ENCODE measurements around the gene SPPL2C. TPM values are rescaled to one million over a fixed set of nuclear protein-coding genes. Genes with fewer than 3 reads are reported as not detected.

Gene SPPL2C
- polyA plus RNA-seq, 4 donors: not detected

Other genes starting within 250 kb of the SPPL2C start
- gene CRHR1, start 60.6 kb upstream of the SPPL2C start, polyA plus RNA-seq: under 1 TPM in 1 of 4 donors, not detected in 3; 0.04 TPM
- 1 to 10 TPM in 1 of 4 donors, under 1 TPM in 2, not detected in 1; 0.54 to 6.0 (median 0.87) TPM for gene MAPT, start 49.7 kb downstream of the SPPL2C start, polyA plus RNA-seq
- not detected for gene STH, start 154.4 kb downstream of the SPPL2C start, polyA plus RNA-seq